GM21529 (cell line): ENCODE measurements around the gene BMPR1A.
A peak's percentile ranks its signal among the peaks of the same experiment; 100 is the strongest.

Source experiments
- ATAC-seq: cut with Tn5 transposase; IDR thresholded peaks from one replicate; pipeline ENCODE4 v1.9.1; 2021; ENCODE audit not compliant: unreplicated experiment

The BMPR1A gene

DNA sequence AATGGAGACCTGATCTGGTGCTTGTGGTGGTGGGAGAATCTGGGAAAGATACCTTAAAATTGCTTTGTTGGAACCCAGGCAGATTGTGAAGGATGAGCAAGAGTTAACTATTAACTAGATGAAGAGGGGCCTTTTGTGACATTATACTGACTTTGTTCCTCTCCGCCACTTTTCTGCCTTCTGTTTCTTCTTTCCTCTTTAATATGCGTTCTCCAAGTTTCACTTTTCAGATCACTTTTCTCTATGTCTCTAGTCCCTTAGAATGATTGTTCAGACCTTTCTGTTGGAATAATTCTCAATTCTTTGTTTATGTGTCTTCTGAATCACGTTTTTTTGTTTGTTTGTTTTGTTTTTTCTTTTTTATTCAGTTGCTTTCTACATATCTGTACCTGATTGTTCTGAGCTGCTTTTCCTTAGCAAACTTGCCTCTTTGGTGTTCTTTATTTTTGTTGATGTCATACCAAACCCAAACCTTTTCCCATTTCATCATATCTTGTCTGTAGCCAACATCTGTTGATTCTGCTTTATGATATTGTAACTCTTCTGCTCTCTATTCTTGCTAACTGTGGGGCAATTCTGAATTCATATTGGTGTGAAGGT, 2.8 kb downstream of the BMPR1A start:
- no peak for ATAC-seq

GRCh38 chr10:86763404-86763803, 7.0 kb downstream of the BMPR1A start:
- no peak for ATAC-seq

DNA sequence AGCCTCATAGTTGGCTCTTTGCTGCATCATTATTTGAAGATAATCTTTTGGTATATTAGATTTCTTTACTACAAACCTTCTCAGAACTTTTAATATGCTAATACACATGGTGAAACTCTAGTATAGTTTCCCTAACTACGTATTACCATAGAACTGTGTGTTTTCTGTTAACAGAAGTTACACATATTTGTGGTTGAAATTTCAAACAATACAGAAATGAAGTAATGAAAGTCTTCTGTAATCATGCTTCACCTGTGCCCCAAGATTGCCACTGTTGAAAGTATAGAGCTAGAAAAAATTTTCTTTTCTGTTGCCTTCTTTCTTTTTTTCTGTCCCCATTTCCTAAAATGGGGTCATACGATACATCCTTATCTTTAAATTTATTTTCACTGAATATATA, 9.1 kb downstream of the BMPR1A start:
- ATAC-seq: no peak

DNA sequence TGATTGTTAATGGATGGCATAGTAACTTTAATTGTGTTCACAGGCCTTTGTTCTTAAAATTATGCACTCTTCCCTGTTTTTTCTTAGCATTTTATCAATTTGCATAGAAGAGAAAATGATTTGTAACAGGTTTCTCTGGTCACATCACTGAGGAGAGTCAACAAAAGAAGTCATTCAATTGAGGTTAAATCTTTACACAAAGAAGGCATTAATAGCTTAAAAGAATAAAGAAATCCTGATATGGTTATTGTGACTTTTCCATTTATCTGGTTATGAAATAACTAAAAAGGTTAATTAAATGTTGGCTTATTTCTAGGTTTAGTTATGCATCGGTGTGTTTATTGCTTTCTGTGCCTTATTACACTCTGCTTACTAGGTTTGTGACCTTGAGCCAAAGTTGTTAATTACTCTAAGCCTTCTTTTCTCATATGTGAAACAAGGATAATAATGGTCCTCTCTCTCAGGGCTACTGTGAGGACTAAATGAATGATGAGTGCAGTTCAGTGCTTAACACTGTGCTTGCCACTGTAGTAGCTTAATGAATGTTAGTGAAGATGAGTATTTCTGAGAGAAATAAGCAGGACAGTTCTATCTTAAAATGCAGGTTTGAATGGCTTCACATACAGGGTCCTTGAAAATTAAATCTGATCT, 12.1 kb downstream of the BMPR1A start:
- ATAC-seq: no peak

- no peak for ATAC-seq
Observed at GRCh38 chr10:86769991-86770390, 13.6 kb downstream of the BMPR1A start.

GRCh38 chr10:86770412-86770960, 14.1 kb downstream of the BMPR1A start:
- no peak for ATAC-seq

DNA sequence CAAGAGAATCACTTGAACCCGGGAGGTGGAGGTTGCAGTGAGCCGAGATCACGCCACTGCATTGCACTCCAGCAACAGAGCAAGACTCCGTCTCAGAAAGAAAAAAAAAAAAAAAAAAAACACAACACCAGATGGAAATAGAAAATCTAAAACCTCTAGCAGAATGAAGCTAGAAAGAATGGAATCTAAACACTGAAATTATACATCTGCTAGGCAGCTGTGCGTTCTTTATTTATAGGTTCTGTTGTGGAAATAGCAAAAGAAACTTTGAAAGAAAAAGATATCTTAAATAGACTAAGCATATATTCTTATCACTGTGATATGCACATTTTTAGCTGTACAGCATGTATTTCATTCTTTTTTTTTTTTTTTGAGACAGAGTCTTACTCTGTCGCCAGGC, 17.1 kb downstream of the BMPR1A start:
- no peak for ATAC-seq

GRCh38 chr10:86775056-86775869, 18.8 kb downstream of the BMPR1A start:
- ATAC-seq: peak; percentile 84

GRCh38 chr10:86775870-86776180, 19.4 kb downstream of the BMPR1A start:
- no peak for ATAC-seq

DNA sequence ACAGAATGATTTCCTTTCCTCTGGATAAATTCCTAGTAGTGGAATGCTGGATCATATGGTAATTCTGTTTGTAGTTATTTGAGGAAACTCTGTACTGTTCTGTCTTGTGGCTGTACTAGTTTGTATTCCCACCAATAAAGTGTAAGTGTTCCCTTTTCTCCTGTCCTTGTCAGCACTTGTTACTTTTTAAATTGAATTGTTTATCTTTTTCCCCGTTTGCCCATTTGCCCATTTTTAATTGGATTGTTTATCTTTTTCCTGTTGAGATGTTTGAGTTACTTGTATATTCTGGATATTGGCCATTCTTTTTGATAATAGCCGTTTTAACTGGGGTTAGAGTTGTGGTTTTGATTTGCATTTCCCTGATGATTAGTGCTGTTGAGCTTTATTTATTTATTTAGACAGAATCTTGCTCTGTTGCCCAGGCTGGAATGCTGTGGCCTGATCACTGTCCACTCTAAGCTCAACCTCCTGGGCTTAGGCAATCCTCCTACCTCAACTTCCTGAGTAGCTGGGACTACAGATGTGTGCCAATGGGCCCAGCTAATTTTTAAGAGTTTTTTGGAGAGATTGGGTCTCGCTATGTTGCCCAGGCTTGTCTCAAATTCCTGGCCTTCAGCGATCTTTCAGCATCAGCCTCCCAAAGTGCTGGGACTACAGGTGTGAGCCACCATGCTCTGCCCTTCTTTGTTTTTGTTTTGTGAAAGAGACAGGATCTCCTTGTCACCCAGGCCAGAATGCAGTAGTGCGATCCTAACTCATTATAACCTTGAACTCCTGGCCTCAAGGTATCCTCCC, 23.0 kb downstream of the BMPR1A start:
- no peak for ATAC-seq

- peak; percentile 85 for ATAC-seq
Observed at GRCh38 chr10:86782701-86783418, 26.4 kb downstream of the BMPR1A start.

- no peak for ATAC-seq
Observed at GRCh38 chr10:86785037-86785436, 28.6 kb downstream of the BMPR1A start.

GRCh38 chr10:86785968-86786367, 29.5 kb downstream of the BMPR1A start:
- ATAC-seq: no peak

DNA sequence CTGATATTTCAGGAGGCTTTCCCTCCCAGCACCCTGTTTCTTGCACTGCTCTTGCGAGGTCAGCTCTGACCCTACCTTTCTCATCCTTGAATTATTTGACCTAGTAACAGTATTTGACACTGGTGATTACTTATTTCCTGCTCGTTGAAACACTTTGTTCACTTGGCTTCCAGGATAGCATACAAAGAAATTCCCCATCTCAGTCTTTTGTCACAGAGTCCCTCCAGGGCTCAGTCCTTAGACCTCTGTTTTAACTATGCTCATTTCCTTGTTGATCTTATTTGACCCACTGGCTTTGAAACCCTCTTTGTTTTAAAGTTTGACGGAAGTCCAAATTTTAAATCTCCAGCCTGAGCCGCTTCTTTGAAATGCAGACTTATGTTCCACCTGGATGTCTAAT, 29.9 kb downstream of the BMPR1A start:
- ATAC-seq: no peak

DNA sequence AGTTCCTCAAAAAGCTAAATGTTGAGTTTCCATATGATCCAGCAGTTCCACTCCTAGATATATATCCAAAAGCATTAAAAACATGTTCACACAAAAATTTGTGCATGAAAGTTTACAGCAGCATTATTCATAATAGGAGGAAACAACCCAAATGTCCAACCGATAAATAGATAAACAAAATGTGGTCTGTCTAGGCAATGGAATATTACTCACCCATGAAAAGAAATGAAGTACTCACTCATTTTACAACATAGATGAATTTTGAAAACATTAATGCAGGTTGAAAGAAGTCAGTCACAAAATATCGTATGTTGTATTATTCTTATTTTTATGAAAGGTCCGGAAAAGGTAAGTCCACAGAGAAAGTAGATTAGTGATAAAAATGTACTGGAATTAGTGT, 34.0 kb downstream of the BMPR1A start:
- no peak for ATAC-seq

DNA sequence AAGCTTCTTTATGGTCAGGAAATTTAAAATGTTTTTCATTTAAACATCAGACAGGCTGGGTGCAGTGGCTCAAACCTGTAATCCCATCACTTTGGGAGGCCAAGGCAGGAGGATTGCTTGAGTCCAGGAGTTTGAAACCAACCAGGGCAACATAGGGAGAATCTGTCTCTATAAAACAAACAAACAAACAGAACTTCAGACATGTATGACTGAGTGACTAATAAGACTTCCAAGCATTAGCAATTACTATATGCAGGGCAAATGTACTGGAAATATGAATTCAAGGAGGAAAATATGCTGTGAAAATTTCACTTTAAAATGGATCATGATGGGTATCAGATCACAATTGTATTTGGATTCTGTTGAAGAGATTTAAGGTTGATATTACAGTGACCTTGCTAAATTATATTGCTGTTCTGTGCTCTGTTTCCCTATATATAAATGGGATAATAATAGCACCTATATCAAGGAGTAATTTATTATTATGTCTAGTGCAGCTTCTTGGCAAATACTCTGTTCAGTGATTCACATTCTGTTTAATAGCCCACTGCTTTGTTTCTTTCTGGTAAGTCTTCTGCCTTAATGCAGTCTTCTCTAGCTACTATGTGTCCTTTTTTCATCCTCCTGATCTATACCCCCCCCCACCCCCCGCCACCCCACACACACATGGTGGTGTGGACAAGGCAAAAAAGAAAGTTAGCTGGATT, 36.2 kb downstream of the BMPR1A start:
- ATAC-seq: no peak

DNA sequence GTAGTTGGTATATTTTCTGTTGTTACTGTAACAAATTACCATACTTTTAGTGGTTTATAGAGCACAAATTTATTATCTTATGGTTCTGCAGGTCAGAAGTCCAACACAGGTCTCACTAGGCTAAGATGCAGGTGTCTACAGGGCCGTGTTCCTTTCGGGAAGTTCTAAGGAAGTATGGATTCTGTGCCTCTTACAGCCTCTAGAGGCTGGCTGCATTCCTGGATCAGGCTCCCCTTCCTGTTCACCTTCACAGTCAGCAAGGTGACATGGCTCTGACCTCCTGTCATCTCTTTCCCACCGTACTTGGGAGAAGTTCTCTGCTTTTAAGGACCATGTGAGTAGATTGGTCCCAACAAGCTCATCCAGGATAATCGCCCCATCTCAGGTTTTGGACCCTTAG, 37.3 kb downstream of the BMPR1A start:
- ATAC-seq: no peak

GRCh38 chr10:86795353-86795752, 38.9 kb downstream of the BMPR1A start:
- no peak for ATAC-seq

DNA sequence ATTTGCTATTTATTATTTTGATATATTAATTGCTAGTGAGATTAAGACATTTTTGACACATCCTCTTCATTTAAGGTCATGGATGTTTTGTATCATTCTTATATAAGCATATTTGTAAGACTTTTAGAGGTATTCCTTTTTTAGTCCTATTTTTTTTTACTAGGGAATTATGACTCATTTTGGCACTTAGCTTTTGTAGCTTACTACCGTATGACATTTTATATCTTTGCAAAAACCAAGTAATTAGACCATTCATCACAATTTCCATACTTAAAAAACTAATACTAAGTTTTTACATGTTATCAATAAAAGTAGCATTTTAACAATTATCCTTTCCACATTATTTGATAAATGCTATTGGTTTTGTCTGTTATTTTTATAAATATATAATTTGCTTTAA, 41.6 kb downstream of the BMPR1A start:
- ATAC-seq: no peak

GRCh38 chr10:86798611-86799010, 42.2 kb downstream of the BMPR1A start:
- peak; percentile 81 for ATAC-seq
